ENCODE data around the gene SCARF1.
"Not testable (repeated sequence)": the region's sequence is repeated elsewhere in the genome, so short reads cannot be mapped to it uniquely, and the experiment has no call there.

The SCARF1 gene

DNA sequence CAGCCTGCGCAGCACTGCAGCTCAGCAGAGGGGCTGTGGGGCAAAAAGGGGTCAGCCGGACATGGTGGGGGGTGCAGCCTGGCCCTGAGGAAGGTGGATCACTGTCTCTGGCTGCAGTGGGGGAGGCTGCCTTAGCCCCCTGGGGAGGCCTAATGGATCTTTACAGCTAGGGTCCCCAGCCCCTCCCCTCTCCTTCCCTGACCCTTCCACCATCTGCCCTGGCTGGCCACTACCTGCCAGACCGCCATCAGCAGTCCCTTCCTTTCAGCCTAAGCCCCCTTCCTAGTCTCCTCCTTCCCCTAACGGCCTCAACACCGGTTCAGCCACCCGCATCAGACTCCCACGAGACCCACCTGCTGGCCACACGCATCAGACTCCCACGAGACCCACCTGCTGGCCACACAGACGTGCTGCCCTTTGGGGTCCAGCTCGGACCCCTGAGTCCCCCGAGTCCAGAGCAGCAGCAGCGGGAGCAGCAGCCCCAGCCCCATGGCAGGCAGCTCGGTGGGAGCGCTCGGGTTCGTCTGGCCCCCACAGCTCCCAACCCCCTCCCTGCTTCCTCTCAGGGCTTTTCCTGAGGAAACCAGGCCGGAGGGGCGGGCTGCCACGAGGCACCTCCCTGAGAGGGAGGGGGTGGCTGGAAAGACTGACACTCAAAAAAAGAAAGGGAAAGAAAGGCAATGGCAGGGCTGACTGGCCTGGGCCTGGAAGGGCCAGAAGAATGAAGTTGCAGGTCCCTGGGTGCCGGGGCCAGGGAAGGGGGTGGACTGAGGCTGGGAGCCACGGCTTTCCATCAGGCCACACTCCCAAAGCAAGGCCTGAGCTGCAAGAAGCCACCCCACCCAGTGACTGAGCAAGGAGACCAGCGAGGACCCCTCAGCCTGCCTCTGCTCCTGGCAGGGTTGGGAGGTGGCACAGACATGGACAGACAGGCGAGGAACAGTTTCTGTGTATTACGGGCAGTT, at the start of gene SCARF1:
TSS of gene SCARF1 (minus strand) at position 526 of the 965 bp plus-strand sequence. CDS start at position 491, 35 bp downstream.
- peak; percentile 79 to 93 (median 90) for DNase-seq

- no peak for DNase-seq
Measured at GRCh38 chr17:1693339-1693738, 47.8 kb upstream of the SCARF1 start.

DNA sequence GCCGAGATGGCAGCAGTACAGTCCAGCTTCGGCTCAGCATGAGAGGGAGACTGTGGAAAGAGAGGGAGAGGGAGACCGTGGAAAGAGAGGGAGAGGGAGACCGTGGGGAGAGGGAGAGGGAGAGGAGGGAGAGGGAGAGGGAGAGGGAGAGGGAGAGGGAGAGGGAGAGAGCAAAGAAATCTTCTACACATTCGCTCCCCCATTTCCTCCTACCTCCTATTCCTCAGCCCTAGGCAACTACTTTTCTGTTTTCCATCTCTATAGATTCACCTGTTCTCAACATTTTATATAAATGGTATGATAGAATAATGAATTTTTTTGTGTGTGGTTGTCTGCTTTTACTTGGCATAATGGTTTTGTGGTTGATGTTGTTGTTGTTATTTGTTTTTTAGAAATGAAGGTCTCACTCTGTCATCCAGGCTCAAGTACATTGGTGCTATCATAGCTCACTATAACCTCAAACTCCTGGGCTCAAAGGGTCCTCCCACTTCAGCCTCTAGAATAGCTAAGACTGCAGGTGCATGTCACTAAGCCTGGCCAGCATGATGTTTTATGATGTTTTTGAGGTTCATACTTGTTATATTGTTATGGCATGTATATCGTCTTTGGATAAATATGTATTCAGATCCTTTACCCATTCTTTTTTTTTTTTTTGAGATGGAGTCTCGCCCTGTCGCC, 45.2 kb upstream of the SCARF1 start:
- DNase-seq, result no peak

DNA sequence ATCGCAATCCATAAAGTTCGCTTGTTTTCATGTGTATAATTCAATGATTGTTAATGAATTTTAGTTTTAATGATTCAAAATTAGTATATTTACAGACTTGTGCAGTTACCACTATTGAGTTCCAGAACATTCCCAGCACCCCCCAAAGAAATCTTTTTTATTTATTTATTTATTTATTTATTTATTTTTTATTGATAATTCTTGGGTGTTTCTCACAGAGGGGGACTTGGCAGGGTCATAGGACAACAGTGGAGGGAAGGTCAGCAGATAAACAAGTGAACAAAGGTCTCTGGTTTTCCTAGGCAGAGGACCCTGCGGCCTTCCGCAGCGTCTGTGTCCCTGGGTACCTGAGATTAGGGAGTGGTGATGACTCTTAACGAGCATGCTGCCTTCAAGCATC, 42.9 kb upstream of the SCARF1 start:
- not testable (repeated sequence) for DNase-seq

- no peak for DNase-seq
Measured at GRCh38 chr17:1686086-1686485, 40.6 kb upstream of the SCARF1 start.

DNA sequence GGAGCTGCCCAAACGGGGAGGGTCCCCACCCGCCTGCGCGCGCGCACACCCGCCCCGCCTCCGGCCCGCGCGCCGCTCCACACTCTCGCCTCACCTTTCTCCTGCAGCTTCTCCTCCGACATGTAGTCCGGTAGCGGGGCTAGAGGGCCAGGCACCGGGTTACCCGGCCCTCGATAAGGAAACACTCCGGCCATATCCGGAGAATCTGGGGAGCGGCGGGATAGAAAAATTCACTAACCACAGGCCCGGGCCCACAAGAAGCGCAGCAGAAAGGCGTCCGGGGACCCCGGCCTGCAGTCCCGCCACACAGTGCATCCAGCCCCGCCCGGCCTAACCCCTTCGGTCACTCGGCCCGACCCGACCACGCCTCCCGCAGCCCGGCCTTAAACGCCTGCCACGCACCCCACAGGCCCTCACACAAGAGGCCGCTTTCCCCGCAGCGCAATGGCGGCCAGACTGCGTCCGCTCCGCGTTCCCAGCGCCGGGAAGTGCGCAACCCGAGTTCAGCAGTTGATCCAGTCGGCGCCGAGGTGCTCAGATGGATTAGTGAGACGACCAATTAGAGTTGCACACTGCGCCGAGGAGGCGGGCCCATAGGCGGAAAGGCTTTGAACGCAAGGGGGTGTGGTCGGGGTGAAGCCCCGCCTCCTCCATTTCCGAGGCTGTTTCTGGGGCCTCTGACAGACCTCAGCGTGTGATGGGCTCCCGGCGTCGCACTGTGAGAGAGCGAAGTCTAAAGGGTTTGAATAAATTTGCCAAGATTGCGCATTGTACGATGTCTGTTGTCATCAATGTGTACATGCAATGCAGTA, 39.1 kb upstream of the SCARF1 start, which contains the start of gene PRPF8:
TSS of gene PRPF8 (minus strand) at position 490 of the 812 bp plus-strand sequence. CDS start at position 194, 296 bp downstream.
- peak; percentile 99 for DNase-seq

DNA sequence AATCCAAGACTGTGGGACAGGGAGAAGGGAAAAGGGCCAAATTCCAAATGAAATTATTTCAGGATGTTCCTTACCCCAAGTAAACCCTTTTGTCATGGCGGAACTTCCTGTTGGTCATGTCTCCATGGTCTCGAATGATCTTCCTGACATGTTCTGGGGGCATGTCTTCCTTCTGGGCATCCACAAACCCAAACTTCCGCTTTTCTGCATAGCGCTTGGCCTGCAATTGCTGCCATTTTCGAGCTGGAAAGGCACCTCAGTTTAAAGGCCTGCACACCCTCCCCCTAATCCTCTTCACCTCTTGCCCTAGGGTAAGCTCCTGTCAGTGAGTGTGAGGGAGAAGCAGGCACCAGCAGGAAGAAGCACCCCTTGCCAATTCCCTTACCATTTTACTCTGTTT, 37.9 kb upstream of the SCARF1 start:
- peak; percentile 41 to 62 (median 49) for DNase-seq

- no peak for DNase-seq
Measured at GRCh38 chr17:1676401-1676800, 30.9 kb upstream of the SCARF1 start.

GRCh38 chr17:1673041-1673785, 27.7 kb upstream of the SCARF1 start:
- peak in 1 of 3 donors; percentile 13 for DNase-seq

- not testable (repeated sequence) for DNase-seq
Measured at GRCh38 chr17:1663934-1664333, 18.4 kb upstream of the SCARF1 start.

- DNase-seq, result no peak
Measured at GRCh38 chr17:1661045-1661444, 15.5 kb upstream of the SCARF1 start.

- no peak for DNase-seq
Measured at GRCh38 chr17:1658100-1658499, 12.6 kb upstream of the SCARF1 start.

GRCh38 chr17:1653735-1654134, 8.2 kb upstream of the SCARF1 start:
- no peak for DNase-seq

GRCh38 chr17:1652794-1653193, 7.3 kb upstream of the SCARF1 start:
- DNase-seq, result not testable (repeated sequence)

DNA sequence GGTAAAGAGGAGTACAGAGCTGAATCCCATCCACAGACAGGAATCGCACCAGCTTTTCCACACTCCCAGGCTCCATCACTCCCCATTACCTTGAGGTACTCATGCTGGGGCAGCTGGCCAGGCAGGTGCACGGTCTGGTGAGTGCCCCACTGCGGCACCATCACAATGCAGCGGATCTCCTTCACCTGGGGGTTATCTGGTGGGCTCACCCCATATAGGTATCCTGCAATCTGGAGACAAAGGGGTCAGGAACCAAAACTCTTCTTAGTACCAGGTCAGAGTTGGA, 6.0 kb upstream of the SCARF1 start:
- DNase-seq, result no peak

GRCh38 chr17:1650731-1651558, 5.4 kb upstream of the SCARF1 start:
- no peak for DNase-seq

DNA sequence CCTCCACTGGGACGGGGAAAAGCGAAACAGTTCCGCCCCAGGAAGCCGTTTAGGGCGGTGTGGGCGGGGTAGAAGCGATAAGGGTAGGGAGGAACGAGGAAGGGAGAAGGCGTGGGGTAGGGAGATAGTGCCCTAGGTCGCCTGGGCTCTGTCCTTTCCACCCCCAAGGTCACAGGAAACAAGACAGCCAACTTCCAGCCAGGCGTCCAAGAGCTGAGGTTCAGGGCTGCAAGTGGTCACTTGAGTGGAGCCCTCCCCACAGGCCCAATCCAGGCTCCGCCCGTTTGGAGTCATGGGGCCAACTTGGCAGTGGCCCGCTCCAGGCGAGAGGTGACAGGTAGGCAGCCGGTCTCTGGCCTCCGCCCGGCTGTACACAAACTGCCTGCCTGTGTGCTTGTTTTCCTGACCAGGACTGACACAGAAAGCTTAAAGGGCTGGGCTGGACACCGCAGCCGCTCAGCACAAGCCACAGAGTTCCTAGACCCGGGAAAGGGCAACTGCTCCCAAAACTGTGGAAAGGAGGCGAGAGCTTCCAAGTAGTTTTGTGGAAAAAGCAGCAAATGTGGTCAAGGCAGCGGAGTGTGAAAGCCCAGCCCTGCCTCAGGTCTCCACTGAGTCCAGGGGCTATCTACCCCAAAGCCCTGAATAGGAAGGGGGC, 4.4 kb upstream of the SCARF1 start, which contains the start of gene RILP:
TSS of gene RILP (minus strand) at position 23 of the 658 bp plus-strand sequence. CDS start 62 bp downstream, outside the sequence.
- peak; percentile 63 to 85 (median 70) for DNase-seq

GRCh38 chr17:1648963-1649843, 3.7 kb upstream of the SCARF1 start:
- peak; percentile 98 to 99 (median 99) for DNase-seq

DNA sequence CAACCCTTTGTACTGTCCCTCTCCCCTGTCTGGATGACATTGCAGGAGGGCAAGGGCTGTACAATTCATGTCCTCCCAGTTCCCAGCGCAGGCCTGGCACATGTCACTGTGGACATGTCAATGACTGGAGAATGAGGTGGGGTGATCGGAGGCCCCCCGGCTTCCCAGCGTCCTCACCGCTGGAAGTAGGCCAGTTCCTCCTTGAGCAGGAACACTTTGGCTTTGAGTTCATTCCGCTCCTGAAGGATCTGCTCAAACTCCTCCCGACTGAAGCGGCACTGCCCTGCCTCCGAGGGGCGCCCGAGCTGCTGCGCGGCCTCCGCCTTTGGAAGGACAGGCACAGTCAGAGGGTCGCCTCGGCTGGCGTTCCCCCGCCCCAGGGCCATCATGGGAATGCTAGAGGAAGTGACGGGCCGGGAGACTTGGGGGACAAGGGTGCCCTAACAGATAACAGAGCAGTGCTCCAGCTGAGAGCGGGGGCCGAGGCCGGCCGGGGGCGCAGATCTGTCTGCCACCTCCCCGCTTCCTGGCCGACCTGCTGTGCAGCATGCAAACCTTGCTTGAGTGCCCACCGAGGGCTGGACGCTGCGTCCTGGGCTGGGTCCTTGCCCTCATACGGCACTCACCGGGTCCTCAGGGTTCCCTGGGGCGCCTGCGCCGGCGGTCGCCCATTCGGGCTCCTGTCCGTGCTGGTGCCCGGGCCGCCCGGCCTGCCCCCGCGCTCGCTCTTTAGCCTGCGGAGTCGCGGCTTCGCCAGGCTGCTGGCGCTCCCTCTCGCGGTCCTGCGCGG, 2.8 kb upstream of the SCARF1 start:
- DNase-seq, result peak in 2 of 3 donors; percentile 49 to 67
